Measurements from ENCODE around the gene CCDC54.
"Not testable (repeated sequence)": the region's sequence is repeated elsewhere in the genome, so short reads cannot be mapped to it uniquely, and the experiment has no call there.

The CCDC54 gene

DNA sequence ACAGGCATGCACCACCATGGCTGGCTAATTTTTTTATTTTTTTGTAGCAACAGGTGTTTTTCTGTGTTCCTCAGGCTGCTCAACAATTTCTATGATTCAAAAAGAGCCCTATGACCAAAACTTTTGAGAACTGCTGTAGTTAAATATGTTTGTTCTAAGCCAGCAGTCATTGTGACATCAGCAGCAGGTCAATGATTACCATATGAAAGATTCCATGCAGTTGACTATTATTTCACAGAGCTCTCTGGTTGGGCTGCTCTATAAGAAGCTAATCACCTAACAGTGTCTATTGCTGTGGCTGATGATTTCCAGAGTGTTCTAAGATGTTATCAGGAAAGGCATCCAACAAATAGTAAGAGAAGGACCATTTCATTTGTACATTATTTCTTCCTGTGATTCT lies at the start of gene CCDC54:
CCDC54 (plus strand) TSS at position 289 of the 400 bp plus-strand sequence. CDS start 149 bp downstream, outside the sequence.
- DNase-seq, result no peak

DNA sequence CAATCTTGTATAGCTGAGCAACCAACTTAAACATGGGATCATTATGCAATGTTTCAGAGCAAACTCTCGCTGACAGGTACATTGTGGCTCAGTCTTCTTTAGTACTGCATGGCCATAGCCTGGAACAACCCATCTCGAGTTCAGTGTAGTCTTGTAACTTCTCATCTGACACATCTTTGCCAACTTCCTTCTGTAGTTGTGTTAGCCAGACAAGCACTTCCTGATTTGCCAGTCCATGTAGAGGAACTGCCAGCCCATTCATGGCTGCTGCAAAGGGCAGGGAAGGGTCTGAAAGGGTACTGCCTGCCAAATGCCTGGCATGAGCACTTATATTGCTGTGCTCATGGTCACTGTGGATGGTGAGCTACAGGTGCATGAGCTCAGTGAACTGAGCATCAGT lies 49.2 kb upstream of the CCDC54 start:
- DNase-seq, result no peak

DNA sequence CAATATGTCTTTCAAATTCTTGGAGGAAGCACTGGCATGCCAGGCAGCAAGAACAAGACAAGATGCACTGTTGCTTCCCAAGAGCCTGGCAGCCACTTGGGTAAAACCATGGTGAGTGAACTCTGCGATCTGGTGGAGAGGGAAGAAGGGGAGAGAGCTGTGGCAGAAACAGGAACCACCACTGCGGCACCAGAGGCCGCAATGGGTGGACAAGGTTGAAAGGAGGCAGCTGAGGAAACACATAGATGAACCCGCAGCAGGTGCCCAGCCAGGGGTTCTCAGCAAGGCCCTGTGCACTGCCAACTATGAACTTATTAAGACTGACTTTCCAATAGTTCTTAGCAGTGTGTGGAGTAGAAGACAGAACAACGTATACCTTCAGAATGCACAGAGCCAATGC lies 48.2 kb upstream of the CCDC54 start:
- DNase-seq, result no peak

DNA sequence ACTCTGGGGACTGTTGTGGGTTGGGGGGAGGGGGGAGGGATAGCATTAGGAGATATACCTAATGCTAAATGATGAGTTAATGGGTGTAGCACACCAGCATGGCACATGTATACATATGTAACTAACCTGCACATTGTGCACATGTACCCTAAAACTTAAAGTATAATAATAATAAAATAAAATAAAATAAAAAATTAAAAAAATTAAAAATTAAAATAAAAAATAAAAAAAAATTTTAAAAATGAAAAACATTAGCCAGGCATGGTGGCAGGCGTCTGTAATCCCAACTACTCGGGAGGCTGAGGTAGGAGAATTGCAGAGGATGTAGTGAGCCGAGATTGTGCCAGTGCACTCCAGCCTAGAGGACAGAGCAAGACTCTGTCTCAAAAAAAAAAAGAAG lies 37.5 kb upstream of the CCDC54 start:
- not testable (repeated sequence) for DNase-seq

DNA sequence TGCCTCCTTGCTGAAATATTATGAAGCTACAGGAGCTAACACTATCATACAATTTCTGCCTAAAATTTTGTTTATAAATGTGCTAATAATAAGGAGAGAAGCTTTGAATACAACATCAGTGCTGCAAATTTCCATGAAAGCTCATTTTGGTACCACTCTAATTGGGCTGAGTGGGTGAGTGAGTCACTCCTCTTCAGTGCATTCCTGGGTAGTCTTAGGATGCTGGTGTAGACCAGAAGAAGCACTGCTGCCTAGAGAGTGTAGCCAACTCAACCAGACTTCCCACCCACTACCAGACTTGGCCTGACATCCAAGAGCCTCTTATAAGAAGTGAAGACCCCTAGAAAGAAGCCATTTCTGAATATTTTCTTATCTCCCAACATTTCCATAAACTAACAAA lies 32.5 kb upstream of the CCDC54 start:
- DNase-seq, result no peak

DNA sequence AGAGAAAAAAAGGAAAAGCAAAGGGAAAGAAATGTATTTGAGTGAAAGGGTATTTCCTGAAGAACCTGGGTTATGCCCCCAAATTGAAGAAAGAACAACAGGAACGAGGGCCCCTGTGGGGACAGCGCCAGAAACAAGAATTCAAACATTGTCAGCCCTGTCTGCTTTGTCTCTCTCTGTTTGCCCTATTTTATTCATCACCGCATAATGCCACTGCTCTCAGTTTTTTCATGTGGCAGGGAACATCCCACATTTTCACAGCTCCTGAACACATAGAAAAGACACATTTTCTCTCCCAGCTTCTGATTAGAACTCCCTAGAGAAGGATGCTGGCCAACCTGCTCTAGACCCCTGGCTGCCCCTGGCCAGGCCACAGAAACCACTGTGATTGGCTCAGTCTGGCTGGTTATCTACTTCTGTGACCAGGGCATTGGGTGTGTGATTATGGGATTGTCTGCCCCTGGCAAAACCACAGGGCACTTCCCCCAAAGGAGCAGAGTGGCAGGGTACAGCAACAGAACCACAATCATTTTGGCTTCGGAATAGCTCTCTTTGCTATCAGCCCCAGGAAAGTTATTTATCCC lies 31.3 kb upstream of the CCDC54 start:
- no peak for DNase-seq

DNA sequence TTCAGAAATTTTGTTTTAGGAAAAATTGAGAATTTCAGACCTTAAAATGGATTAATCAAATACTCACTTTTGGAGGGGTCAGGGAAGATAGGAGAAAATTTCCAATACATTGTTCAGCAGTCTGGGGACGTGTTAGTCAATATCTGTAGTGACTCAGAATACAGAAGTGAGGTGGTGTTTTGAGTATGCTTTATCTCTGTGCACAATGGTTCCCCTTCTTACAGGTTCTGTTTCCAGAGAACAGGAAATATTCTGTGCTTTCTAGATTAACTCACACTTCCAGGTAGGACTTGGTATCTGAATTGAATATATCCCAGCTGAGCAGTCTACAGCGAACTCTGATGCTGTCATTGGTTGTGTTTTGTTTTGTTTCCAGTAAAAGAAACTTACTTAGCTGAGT lies 30.7 kb upstream of the CCDC54 start:
- no peak for DNase-seq

DNA sequence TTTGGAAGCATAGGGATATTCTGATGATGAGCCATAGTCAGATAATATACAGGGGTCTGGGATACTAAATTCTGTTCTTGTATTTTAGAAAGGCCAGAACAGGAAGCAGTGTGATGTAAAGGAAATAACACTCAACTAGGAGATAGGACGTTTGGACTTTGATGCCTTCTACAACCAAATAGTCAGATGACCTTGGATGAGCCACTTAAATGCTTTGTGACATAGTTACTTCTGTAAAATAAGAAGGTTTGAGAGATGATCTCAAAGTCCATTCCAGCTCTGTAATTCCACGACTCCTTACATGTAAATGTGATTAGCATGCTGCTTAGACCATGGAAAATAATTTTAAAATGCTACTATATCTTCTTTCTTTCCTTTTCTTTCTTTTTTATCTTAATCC lies 29.5 kb upstream of the CCDC54 start:
- DNase-seq, result no peak

DNA sequence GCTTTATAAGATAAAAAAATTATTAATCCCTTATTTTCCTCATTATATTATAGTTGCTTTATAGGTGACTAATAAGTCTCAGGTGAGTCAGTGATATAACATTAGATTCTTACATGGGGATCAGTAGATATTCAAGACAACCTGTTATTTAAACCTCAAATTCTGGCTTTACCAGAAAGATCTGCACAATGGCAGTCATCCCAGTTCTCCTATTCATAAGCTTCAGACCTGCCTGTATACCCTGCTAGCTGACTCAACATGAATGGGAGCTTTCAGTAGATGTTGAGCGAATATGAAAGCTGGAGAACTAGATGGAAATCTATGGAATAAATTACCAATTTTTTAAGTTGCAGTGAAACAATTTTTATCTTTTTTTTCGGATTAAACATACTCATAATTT lies 20.5 kb upstream of the CCDC54 start:
- DNase-seq, result no peak

DNA sequence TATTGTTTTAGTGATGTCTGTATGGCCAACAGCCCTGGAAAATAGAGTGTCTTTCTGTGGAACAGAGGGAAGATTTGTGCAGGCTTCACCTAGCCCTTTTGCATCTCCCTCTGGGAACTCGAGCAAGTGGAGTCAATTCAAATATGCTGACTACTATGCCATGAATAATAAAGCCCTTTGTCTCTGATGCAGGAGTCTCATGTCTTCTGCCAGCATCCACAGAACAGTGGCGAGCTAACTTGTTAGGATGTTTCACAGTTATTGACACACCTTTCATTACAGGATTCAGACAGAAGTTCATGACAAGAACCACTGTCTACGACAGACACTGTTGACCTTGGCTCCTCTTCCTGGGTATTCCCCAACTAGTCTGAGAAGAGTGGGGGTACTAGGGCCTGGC lies 15.6 kb upstream of the CCDC54 start:
- no peak for DNase-seq

DNA sequence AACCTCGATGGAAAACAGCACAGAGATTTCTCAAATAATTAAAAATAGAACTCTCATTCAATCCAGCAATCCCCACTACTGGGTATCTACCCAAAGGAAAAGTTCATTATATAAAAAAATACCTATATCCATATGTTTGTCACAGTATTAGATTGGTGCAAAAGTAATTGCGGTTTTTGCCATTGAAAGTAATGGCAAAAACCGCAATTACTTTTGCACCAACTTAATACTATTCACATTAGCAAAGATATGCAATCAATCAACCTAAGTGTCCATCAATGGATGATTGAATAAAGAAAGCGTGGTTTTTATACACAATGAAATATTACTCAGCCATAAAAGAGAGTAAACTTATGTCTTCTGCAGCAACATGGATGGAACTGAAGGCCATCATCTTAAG lies 12.2 kb upstream of the CCDC54 start:
- no peak for DNase-seq

DNA sequence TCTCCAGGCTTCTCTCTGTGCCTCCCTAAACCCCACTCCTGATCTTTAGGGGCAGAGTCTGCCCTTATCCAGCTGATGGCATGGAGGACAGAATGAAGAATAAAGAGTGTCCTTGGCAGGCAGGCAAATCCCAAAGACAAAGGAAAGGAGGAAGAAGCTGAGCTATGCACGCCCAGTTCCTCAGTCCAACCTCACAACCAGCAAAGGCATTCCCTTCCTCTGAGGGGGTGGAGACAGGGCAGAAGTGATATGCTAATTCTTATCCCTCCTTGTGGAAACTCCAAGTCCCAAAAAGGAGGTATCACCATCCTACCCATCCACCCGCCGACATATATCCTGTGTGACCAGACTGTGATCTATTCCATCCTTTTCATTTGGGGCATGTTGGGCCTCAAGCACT lies 10.5 kb upstream of the CCDC54 start:
- DNase-seq, result peak; percentile 39

DNA sequence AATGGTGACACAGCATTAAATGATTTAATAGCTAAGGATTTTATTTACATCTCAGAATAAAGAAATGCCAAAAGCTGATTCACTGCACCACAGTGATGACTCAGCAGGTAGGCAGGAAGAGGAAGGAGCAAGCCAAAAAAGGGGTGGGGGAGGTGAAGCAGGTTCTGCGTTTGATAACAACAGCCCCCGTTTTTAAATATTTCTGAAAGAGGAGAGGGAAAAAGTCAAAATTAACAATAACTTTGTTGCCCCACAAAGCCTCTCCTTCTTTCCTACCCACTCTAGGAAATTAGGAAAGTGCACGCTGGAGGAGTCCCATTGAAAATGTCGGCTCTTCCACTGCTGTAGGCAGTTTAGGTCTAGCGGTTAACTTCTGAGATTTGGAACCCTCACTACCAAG lies 9.9 kb upstream of the CCDC54 start:
- peak; percentile 89 for DNase-seq

DNA sequence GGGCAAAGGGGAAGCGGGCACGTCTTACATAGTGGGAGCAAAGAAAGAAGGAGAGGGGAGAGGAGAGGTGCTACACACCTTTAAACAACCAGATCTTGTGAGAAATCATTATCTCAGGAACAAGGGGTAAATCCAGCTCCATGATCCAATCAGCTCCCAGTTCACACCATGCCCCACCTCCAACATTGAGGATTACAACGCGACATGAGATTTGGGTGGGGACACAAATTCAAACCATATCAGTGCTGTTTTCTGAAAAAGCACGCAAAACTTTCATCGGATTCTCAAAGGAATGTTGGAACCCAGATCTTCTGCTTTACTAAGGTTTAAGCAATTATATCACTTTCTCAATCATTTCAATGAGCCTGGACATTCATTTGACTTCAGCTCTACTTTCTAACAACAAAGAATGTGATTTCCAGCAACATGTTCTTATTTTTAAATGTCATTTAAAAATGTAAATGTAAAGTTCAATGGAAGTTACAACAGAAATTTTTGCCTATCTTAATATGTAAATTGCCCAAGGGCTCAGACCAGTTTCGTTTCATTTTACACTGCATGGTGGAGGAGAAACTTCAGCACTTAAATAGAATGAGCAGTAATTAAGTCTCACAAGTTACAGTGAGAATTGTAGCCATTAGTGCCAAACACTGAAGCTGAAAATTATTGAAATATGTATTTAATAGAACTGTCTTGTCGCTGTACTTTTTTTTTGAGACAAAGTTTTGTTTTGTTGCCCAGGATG lies 8.4 kb upstream of the CCDC54 start:
- no peak for DNase-seq

DNA sequence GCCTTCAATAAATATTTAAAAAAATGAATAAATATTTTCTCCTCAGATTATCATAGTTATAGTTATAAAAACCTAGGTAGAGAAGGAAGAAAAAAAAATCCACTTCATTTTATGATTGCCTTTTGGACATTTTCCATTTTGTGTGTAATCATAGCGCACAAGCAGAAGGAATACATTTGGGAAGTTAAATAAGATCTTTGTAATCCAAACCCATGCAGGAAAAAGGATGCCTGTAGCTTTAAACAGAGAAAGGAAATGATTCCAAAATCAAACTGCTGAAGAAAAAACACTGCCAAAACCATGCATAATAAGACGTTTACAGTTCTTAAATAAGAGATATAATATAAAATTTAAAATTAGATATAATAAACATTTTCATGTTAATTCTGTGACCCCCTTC lies 7.4 kb upstream of the CCDC54 start:
- DNase-seq, result no peak

DNA sequence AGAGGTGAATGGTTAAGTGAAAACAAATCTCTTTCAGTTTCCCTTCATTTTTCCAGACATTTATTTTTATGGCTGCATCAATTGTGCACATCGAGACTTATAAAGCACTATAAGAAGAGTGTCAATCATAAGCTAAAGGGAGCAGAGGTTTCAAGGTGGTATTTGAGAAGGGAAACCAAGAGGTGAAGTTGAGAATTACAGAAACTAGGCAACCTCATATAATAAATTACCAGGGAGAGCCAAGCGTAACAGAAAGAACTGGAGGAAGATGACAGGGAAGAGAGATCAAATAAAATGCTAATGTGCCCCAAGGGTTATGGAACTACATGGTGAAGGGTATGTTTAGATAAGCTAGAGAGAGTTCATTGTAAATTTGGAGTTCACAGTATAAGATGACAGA lies 6.3 kb upstream of the CCDC54 start:
- no peak for DNase-seq

DNA sequence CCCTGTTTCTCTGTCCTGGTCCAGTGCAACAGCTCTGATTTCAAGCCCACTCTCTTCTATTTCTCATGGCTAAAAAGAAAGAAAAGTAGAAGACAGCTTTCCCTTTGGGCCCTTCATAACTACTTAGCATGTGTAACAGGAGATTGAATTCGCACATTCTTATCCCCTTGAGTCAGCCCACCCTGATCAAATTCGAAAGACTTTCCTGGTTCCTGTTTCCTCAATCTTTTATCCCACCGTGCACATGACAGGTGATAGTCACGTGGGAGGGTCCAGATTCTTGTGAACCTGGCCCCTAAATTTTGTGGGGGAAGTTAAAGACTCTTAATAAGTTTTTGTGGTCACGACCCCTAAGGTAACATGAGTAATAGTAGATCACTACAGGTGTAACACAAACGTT lies 4.7 kb upstream of the CCDC54 start:
- DNase-seq, result no peak

DNA sequence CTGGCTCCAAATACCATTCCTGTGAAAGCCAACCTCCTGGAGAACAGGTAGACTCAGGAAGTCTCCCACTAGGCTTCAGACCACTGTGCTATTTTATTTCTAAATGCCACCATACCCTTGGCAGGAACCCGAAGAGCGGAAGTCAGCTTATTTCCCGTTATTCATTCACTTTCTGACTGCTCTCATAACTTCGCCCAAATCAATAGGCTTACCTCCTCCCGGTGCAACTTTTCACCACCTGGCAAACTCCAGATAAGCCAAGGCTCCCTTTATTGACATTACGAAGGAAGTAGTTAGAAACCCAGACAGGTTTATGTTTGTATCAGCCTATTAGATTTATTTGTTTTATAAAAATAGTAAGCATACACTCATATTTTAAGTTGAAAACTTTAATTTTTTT lies 3.3 kb upstream of the CCDC54 start:
- DNase-seq, result no peak

DNA sequence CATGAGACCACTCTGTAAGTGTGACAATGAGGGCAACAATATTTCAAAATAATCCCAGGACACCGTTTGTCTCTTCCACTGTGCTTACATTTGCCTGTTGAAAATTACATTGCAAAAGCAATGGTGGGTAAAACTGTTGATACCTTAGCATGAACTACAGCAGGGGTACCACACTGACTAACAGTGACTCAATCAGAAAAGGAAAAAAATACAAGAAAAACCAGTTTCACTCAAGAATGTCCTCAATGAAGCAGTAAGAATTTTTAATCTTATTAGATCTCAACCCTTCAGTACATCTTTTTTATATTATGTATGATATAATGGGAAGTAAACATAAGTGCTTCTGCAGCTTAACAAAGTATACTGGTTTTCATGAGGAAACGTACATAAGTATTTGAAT lies 1.6 kb upstream of the CCDC54 start:
- no peak for DNase-seq

DNA sequence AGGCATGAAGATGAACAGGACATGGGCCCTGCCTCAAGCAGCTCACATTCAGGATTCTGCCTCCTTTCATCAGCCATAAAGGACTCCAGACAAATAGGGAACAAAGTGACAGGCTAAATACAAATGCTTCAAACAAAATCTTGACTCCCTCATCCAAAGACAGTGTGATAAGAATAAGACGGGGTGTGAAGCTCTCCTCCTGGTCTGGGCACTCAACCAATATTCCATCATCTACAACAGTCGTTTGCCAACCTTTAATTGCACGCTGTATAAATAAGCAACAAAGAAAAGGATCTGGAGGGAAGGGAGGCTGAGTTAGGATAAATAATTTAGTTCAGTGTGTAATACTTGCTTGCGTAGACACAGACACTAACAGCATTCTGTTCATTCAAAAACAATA lies 5.4 kb downstream of the CCDC54 start:
- DNase-seq, result no peak

DNA sequence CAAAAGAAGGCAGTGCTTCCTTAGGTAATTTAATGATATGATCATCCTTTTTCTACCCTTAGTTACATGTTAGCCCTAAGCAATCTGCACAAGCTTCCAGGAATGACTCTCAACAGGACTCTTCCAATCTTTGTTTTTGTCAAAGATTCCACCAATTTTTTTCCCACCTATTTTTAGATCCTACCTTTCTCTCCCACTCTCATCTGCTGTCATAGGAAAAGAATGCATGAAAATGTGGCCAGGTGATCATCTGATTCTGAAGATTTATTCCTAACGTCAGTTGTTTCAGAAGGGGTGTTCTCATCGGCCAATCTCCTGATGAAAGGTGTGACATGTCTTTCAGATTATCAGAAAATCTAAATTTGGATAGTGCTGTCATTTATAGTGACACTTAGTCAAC lies 7.2 kb downstream of the CCDC54 start:
- no peak for DNase-seq

DNA sequence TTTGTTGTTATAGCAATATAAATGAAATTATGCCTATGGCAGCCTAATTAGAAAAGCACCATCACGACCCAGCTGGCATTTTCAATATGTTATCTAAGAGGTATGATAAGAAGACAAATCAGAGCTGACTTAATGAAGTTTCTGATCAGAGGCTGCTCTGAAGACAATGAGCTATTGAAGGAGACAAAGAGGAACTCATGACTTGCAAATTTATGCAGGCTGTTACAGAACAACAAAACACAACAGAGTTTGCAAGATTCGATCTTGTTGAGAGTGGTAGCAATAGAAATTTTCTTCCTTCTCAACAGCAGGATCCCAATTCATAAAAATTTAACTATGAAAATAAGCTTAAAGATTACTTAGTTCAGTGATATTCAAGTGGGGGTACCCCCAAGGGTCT lies 7.7 kb downstream of the CCDC54 start:
- no peak for DNase-seq

DNA sequence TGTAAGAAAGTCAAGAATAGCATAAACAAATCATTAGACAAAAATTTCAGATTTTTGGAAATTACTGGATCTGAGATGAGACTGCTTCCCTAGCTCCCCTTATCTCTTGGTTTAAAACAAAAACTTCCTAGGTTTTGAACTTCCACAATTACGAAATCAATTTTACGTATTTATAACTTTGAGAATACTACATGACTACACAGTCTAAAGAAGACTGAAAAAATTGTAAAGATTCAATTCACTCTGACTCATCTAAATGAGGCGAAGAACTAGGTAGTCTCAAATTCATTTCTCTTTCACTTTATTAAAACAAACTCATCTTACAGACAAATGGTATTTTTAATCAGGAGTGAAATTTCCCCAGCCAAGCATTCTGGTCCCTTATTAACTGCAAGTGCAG lies 10.3 kb downstream of the CCDC54 start:
- peak; percentile 7 for DNase-seq

DNA sequence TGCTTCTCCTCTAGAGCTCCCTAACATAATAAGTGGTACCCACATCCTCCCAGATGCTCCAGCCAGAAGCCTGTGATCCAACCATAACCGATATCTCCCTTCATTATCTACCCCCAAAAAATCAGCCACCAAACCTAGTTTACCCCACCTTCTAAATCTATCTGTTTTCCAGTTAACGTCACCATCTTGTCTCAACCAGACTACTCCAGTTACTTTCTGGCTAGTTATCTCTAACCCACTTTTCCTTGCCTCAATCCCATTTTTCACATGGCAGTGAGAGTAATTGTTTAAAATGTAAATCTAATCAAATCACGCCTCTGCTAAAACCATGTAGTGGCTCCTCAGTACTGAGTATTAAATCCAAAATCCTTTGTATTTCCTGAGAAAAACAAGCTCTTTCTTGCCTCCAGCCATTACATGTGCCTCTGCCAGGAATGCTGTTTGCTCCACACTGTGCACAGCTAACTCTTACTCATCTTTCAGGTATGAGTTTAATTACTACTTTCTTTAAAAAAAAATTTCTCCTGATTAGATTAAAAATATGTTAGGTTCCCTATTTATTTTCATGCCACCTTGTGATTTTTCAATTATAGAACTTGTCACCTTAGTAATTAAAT lies 15.4 kb downstream of the CCDC54 start:
- DNase-seq, result peak; percentile 63

DNA sequence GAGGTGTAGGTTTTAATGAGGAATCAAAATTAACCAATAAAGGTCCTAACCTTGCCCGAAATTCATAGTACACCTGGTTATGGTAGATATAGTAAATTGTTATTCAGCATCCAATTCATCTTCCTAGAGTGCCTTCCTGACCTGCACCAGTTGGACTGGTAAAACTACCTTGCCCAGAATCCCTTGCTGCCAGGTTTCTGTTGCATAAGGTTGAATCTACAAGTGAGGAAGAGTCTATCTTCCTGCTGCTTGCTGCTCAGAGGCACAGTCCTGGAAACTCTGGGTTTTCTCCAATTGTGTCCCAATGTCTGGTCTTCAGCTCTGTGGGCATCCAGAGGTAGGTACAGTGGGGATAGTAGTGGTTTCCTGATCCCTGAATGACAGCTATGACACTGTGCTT lies 17.3 kb downstream of the CCDC54 start:
- no peak for DNase-seq
